NCI-H1436 treated with DMSO at 0.1 percent for 48 hours (cell line): ENCODE results near the gene NRBP1.
"Not testable (repeated sequence)": the region's sequence is repeated elsewhere in the genome, so short reads cannot be mapped to it uniquely, and the experiment has no call there.

Experiments used
- DNase-seq: peaks from one replicate; lab custom pipeline; 2025; lab: John Stamatoyannopoulos, UW

The NRBP1 gene

DNA sequence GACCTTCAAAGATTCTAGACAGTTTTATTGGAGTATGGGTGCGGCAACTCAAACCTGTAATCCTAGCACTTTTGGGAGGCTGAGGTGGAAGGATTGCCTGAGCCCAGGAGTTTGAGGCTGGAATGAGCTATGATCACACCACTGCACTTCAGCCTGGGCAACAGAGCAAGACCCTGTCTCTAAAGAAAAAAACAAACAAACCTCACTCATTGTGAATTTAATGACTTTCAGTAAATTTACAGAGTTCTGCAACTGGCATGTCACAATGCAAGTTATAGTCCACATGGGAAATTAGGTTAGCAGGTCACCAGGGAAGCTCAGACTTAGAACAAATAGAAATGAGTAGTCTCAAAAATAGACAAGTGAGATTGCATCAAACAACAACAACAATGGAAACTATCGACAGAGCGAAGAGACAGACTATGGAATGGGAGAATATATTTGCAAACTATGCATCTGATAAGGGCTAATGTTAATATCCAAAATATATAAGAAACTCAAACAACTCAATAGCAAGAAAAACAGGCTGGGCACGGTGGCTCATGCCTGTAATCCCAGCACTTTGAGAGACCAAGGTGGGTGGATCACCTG lies 6.7 kb upstream of the NRBP1 start:
- no peak for DNase-seq

DNA sequence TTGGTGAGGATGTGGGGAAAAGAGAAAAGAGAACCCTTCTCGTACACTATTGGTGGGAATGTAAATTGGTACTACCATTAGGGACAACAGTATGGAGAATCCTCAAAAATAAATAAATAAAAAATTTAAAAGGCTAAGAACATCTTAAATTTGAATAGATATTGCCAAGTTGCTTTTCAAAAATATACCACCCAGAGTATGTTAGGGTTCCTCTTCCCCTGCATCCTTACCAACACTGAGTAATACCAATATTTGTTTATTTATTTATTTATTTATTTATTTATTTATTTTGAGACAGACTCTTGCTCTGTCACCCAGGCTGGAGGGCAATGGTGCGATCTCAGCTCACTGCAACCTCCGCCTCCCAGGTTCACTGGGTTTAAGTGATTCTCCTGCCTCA lies 5.5 kb upstream of the NRBP1 start:
- no peak for DNase-seq

DNA sequence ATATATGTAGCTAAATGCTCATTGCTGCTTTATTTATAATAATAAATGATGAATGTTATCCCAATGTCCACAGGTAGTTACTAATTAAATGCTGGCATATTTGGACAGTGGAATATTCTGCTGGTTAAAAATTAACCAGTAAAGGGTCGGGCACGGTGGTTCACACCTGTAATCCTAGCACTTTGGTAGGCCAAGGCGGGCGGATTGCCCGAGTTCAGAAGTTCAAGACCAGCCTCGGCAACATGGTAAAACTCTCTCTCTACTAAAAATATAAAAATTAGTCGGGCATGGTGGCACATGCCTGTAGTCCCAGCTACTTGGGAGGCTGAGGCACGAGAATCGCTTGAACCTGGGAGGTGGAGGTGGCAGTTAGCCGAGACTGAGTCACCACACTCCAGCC lies 3.4 kb upstream of the NRBP1 start:
- not testable (repeated sequence) for DNase-seq

DNA sequence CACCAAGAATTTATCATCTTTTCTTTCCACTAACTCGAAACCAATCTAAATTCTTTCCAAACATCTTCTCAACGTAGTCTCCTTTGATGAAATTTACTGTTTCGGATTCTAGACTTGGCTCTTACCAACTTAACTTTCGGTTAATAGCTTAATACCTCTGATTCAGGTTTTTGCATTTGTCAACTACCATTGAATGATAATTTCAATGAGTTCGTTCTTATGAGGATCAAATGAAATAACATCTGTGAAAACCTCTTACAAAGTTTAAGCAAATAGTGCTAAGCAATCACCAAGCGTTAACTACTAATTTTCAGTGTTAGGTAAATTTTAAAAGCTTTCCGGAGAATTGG lies 593 bp upstream of the NRBP1 start:
- DNase-seq: no peak

DNA sequence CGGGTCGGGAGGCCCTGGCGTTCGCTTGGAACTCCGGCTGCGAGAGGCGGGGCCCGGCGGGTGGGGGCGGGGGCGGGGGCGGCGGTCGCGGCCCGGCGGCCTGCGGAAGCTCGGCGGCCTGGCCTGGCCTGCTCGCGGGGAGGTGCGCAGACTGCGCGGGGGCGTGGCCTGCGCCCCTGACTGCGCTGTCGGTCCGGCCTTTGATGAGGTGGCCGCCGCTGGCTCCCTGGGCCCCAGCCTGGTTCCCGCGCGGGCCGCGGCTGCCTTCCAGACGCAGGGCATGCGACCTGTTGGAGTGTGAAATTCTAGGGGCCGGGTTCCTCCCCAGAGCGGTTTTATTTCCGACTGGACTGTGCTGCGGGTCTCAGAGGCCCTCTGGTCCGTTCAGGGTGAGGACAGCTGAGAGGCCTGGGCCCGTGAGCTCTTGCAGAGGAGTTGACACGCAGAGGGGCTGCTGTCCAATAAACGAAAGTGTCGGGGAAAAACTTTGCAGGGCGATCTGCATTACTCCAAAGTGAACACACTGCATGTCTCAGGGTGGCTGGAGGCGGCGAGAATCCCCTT lies 629 bp downstream of the NRBP1 start:
- DNase-seq: no peak

DNA sequence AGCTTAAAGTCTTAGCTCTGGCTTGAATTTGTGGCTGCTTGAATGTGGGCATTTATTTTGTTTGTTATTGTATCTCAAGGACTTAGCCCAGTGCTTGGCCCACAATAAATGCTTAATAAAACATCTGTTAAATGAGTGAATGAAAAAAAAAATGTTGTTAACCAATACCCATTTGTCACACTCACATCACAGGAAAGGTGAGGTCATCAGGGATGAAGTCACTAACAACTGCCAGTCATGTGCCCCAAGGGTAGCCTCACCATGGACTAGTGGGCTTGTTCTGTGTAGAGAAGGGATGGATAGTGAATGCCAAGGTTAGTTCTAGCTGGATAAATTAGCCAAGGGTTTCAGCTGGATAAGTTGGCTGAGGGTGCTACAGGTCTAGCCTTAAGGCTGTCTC lies 3.0 kb downstream of the NRBP1 start:
- DNase-seq: no peak

DNA sequence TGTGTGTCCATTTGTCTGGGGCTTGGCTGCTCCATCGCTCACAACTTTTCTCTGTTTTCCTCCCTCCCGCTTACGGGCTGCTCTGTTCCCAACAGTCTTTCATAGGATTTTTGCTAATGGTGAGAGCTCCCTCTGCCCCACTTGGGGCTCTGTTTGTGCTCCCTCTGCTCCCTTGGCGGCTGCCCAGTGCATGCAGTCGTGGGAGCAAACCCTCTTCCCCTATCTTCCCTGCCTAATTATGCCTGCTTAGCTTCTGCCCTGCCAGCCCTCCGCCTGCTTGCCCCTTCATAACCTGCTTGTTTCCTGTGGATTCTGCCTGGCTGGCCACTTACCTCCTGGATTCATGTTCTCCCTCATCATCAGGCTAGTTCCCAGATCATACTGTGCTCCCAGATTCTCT lies 7.2 kb downstream of the NRBP1 start:
- no peak for DNase-seq

DNA sequence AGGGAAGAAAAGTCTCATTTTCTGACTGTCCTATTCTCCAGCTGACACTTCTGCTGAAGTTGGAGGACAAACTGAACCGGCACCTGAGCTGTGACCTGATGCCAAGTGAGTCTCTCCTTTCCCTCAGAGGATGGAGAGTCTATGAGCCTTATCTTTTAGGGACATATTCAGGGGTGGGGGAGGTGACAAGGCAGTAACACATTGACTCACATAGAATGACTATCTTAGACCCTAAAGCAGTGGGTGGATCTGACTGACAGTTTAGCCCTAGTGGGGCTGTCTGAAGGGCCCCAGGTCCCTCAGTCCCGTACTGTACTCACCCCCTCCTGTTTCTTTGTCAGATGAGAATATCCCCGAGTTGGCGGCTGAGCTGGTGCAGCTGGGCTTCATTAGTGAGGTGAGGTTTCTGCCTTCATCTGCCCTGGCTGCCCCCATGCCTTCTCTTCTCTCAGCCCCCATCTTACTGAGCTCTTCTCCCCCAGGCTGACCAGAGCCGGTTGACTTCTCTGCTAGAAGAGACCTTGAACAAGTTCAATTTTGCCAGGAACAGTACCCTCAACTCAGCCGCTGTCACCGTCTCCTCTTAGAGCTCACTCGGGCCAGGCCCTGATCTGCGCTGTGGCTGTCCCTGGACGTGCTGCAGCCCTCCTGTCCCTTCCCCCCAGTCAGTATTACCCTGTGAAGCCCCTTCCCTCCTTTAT lies 12.9 kb downstream of the NRBP1 start:
- no peak for DNase-seq

DNA sequence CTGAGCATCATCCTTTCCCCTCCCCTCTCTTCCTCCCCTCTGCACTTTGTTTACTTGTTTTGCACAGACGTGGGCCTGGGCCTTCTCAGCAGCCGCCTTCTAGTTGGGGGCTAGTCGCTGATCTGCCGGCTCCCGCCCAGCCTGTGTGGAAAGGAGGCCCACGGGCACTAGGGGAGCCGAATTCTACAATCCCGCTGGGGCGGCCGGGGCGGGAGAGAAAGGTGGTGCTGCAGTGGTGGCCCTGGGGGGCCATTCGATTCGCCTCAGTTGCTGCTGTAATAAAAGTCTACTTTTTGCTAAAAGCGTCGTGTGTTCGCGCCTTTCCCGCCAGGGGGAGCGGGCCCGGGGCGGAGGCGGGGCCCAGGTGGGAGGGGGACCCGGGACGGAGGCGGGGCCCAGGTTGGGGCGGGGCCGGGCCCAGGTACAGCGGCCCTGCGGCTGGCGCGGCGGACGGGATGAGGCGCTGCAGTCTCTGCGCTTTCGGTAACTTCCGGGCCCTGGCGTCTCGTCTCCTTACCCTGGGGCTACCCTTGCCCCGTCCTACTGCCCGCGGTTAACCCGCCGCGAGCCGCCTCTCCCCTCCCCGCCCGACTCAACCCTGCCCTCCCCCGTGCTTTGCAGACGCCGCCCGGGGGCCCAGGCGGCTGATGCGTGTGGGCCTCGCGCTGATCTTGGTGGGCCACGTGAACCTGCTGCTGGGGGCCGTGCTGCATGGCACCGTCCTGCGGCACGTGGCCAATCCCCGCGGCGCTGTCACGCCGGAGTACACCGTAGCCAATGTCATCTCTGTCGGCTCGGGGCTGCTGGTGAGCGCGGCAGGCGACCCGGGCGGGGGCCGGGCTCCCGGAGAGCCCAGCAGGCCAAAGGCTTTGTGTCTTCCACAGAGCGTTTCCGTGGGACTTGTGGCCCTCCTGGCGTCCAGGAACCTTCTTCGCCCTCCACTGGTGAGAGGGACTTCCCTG lies 13.8 kb downstream of the NRBP1 start, which contains the start of gene KRTCAP3:
Gene KRTCAP3, plus strand, starts transcription at position 424 of the 962 bp plus-strand sequence. Its CDS starts 32 bp downstream, at position 456.
- no peak for DNase-seq

DNA sequence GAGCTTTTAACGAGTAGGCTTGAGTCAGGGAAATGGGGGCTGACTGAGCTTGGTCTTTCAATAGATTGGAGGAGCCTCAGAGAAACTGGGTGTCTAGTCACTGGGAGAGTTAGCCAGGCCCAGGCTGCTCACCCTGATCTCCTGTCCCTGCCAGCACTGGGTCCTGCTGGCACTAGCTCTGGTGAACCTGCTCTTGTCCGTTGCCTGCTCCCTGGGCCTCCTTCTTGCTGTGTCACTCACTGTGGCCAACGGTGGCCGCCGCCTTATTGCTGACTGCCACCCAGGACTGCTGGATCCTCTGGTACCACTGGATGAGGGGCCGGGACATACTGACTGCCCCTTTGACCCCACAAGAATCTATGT lies 14.5 kb downstream of the NRBP1 start:
- DNase-seq: no peak

DNA sequence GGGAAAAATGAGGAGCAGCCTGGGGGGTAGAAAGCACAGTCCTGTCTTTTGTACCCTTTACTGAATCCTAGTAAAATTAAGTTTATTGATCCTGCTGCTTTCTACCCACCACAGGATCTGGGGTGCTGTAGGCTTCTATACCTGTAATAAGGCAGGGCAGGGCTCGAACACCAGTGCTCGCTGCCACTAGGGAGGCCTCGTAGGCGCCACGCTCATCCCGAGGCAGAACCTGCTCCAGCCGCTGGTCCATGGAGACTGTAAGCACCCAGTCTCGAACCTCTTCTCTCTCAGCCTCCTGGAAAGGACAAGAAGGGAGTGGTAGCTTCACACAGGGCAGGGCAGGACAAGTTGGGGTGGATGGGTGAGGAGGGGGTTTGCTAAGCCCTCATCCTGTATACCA lies 16.7 kb downstream of the NRBP1 start:
- DNase-seq: no peak

DNA sequence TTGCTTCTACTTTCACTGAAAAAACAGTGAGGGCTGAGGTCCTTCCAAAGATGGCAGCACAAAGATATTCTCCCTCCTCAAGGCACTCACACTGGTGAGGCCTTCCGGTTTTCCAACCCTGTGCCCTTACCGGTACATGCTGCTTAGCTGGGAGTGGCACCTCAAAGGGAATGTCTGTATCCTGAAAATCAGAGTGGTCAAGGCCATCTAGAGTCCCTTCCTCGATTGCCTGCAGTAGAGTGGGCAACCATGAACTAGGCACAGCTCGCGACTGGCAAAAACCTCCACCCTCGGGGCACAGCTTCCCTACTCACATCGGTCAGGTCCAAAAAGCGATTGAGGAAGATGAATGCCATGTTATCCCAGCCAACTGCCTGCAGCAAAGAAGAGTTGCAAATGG lies 17.2 kb downstream of the NRBP1 start:
- DNase-seq: no peak

DNA sequence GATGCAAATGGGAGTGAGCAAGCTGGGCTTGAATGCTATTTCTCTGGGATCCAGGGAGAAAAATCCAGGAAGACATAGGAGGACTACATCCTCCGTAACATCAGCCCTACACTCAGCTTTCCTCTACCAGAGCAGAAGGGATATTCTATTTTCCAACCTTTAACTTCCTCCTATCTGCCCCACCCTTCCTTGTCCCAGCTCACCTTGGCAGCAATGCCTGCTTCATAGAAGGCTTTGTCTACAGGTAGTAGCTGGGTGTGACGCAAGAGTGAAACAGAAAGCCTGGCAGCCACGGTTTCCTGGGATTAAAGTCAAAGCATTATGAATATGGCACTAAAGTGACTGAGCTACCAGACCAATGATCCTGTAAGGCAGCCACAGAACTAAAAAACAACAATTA lies 17.6 kb downstream of the NRBP1 start:
- no peak for DNase-seq

DNA sequence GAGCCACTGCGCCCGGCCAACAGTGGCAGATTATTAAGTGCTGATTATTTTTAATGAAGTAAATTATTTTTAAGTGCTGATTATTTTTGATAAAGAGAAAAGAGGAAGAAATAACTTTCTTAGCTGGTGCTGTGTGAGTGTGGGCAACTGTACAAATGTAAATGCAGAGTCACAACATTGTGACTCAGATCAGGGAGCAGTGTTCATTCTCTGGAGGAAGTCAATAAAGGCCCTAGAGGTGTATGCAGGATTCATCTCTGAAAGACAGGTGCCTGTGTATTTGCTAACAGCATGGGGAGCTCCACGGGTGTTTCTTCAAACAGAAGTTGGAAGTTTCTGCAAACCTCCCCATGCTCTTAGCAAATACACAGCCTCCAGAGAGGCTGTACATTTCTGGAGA lies 19.9 kb downstream of the NRBP1 start:
- DNase-seq: no peak

DNA sequence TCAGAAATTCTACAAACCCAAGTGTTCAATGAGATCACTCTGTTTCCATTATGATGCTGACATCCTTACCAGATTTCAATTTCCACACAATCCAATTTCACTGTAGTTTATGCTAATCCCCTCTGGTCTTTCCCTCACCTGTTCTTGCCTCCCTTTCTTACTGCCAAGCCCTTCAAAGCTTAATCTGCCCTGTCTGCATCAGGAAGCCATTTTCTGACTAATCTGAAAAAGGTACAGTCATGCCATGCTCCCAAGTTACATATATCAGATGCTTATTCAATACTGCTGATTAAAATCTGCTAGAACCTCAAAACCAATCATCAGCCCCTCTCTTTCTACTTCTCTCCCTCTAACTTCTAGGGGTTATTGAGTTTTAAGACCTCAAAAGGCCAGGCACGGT lies 22.7 kb downstream of the NRBP1 start:
- no peak for DNase-seq

DNA sequence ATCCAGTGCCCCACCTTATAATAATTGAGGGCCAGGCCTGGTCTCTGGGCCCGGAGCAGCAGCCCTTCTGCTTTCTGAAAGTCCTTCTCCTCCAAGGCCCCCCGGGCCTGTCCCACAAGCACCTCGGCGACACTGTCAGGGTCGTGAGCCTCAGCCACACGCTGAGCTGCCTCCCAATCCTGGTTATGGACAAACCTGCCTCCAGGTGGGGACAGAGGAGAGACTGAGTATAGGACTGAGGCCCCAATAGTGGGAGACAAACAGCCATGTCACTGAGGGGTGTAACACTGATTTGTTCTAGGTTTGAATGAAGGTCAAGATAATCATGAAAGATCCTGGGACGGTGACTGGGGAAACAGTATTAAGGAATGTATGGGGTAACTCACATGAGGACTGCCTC lies 25.5 kb downstream of the NRBP1 start:
- DNase-seq: no peak

DNA sequence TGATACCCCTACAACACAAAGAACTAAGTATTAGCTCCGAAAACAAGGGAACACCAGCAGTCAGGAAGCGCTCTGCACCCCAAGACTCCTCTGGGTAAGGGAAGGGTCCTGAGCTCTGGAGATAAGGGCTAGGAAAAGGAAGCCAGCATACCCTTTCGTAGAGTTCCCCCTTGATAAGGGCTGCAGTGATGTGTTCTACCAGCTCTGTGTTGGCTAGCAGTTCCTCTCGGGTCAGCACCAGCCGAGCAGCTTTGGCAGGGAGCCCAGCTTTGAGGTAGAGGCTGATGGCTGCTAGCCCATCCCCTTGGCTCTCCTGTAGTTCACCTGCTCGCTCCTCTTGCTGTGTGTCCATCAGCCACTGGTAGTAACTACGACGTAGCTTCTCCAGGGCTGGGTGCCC lies 32.7 kb downstream of the NRBP1 start:
- no peak for DNase-seq

DNA sequence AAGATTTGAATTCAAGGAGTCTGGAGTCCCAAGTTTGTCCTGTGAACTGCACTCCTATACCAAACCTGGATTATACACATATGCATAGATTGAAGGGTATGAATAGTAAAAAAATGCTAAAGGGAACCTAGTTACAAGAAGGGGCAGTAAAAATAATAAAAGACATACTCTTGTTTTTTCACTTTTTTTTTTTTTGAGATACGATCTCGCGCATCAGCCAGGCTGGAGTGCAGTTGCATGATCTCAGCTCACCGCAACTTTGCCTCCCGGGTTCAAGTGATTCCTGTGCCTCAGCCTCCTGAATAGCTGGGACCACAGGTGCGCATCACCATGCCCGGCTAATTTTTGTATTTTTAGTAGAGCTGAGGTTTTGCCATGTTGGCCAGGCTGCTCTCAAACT lies 36.0 kb downstream of the NRBP1 start:
- DNase-seq: no peak

DNA sequence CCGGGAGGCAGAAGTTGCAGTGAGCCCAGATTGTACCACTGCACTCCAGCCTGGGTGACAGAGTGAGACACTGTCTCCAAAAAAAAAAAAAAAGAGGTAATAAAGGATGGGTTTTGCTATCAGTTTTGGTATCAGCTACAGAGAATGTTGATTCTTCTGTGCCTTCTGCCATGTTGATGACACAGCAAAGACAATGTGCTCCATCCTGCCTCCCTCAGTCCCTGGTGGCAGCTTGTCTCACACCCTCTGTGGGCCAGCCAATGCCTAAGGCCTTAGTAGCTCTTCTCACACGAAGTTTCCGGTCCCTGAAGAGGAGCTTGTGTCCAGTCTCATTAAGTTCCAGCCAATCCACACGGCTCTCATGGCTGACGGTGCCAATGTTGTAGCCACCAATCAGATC lies 43.5 kb downstream of the NRBP1 start:
- DNase-seq: no peak

DNA sequence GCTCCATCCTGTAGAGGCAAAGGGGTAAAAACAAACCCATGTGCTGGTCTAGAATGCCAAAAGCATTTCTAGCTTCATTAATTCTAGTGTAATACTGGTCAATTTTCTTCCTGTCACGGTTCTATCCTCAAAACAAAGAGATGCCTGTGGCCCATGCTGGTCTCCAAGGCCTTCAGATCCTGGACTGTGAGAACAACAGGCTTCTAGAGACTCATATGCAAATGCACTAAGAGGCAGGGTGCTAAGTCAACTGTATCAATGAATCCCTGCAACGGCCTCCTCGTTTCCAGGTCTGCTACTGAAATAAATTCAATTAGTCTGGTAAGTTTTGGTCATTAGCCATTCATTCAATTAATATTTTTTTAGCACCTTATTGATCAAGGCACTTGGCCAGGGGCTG lies 57.1 kb downstream of the NRBP1 start:
- DNase-seq: no peak

DNA sequence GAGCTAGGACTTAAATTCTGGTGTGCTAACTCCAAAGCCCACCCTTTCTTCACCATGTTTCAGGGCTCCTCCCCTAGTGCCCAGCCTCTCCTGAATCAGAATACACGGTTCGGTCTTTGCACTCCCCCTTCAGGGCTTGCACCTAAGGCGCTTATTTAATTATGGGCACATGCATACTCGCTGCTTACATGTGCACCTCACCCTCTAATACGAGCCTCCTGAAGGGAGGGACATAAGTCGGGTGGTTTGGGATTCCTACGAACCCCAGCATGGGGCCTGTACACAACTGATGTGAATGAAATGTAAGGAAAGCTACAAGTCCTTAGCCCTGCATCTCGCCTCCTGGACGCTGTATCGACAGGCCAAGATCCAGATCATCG lies 60.7 kb downstream of the NRBP1 start:
- no peak for DNase-seq

DNA sequence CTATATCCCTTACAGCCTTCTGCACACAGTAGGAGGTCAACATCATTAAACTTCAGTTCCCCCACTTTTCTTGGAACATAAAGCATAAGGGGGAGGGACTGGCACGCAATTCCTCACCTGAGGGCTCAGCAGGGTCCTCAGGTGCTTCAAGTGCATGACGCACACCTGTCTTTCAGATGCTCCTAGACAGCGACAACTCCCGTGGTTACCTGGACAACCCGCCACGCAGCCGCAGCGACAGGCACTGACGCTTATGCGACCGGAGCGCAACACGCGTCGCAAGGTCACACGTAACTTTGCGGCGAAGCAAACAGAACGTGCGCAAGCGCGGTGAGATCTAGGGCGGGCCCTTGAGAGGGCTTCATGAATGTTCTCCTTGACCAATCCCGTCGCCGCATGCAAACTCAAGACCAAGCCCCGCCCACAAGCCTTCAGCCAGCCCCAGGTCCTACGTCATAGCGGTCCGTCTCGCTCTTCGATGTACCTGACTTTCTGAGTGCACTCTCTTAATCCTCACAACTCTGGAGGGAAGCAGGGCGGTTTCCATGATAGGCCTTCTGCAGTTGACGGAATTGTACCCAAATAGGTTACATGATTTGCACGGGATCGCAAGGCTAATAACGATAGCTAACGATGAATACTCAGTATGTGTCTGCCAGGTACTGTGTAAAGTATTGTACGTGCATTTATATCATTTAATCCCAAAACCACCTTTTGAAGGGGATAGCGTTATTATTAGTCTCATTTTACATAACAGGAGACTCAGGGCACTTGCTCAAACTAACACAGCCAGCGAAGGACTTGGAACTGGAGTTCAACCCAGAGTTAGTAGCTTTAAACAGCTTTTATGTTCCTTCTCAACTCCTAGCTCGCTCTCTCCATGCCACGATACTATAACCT lies 61.3 kb downstream of the NRBP1 start, which contains the start of gene IFT172:
Gene IFT172, minus strand, starts transcription at position 246 of the 900 bp plus-strand sequence. Its CDS starts 90 bp downstream, at position 156.
- DNase-seq: peak; percentile 97
